HG03045 (cell line): ENCODE data around the gene TMEM119.
"Not testable (repeated sequence)": the region's sequence is repeated elsewhere in the genome, so short reads cannot be mapped to it uniquely, and the experiment has no call there.

Source experiments
- ATAC-seq: cut with Tn5 transposase; IDR thresholded peaks from one replicate; pipeline ENCODE4 v1.9.1; 2021; ENCODE audit warnings: mild to moderate bottlenecking, moderate library complexity; ENCODE audit not compliant: unreplicated experiment

The TMEM119 gene

DNA sequence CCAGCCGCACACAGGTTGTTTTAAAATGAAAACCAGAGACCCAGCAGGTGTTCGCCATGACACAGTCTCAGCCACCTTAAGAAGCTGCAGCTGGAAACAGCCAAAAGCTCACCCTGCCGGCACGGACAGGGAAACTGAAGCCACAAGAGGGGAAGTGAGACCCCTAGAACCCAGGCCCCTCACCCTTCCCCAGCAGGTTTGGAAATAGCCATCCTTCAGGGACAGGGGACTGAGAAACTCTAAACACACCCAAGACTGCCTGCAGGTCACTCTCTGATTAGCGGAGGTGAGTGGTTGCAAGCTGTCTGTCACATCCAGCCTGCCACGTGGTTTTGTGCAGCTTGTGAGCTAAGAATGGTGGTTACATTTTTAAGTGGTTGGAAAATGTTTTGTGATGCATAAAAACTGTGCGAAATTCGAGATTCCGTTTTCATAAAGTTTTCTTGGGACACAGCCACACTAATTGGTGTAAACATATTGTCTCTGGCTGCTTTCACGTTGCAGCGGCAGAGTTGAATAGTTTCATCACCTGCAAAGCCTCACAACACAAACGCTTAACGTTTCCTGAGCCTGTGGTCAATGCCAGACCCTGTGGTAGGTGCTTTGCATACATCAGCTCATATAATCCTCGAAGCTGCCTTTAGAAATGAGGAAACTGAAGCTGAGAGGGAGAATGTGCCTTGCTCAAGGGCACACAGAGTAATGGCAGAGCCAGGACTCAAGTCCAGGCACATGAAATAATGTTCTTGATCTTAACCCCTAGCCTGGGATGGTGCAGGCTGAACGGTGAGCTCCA is 37.5 kb upstream of the TMEM119 start:
- peak; percentile 41 for ATAC-seq

DNA sequence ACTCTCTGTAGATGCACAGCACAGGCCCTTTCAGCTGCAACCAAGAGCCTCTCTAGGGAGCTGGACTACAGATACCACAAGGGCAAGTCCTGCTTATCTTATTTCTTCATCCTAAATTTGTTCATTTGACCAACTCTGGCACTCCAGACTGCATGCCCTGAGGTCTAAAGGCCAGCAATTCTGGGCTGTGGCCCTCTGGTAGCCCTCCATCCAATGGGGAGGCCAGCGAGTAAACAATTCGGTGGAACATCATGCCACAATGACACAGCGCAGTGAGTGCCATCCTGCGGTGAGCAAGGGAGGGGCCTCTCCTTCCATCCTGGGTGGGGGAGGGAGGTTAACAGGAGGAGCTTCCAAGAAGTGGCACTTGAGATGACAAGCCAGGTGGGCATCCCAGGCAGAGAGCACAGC is 36.5 kb upstream of the TMEM119 start:
- ATAC-seq: no peak

DNA sequence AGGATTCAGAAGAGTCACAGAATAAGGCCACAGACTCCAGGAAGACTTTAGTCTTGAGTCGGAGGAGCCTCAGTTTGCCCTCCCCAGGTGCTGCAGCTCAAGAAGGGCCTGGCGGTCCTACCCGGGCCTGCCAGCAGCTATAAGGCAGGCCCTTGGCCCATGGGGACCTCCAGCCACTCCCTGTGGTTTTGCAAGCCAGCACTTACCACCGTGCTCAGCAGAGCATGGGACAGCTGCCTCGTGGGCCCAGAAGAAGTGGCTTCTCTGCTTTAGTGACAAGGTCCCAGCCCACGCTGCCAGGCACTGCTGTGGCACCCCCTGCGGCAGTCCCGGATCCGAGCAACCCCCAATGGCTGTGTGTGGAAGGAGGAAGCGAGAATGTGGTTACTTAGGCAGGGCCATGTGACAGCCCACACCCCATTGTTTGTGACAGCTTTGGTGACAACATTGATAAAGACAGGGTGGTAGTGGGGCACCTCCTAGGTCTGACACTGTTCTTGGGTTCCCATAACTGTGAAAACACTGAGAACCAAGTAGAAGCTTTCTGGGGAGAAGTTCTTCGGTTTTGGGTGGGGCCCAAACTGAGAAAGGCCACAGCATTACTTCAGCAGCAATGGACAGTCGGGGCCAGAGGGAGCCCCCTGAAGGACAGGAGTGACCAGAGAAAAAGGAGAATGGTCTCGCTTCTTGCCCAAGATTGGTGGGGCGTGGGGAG is 35.8 kb upstream of the TMEM119 start, which contains the start of gene SELPLG:
Gene SELPLG, minus strand, starts transcription at position 361 of the 715 bp plus-strand sequence. CDS start 9,587 bp downstream, outside the sequence.
- peak; percentile 51 for ATAC-seq

DNA sequence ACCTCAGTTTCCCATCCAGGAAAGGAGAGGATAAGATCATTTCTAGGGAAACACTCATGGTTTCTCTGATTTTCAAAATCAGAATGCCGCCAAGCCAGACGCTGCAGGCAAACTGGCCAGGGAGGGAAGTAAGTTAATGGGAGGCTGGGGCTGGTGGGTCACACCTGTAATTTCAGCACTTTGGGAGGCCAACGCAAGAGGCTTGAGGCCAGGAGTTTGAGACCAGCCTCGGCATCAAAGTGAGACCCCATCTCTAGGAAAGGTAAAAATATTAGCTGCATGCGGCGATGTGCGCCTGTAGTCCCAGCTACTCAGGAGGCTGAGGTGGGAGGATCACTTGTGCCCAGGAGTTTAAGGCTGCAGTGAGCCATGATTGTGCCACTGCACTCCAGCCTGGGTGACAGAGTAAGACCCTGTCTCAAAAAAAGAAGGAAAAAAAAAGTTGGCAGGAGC is 35.2 kb upstream of the TMEM119 start:
- no peak for ATAC-seq

DNA sequence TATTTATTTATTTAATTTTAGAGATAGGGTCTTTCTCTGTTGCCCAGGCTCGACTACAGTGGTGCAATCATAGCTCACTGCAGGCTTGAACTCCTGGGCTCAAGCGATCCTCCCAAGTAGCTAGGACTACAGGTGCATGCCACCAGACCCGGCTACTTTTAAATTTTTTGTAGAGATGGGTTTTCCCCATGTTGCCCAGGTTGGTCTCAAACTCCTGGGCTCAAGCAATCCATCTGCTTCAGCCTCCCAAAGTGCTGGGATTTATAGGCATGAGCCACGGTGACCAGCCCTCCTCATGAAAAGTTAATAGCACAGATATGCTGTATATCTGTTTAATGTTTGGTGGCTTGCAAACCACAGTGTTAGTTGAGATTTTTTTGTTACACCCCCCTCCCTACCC is 33.4 kb upstream of the TMEM119 start:
- not testable (repeated sequence) for ATAC-seq

DNA sequence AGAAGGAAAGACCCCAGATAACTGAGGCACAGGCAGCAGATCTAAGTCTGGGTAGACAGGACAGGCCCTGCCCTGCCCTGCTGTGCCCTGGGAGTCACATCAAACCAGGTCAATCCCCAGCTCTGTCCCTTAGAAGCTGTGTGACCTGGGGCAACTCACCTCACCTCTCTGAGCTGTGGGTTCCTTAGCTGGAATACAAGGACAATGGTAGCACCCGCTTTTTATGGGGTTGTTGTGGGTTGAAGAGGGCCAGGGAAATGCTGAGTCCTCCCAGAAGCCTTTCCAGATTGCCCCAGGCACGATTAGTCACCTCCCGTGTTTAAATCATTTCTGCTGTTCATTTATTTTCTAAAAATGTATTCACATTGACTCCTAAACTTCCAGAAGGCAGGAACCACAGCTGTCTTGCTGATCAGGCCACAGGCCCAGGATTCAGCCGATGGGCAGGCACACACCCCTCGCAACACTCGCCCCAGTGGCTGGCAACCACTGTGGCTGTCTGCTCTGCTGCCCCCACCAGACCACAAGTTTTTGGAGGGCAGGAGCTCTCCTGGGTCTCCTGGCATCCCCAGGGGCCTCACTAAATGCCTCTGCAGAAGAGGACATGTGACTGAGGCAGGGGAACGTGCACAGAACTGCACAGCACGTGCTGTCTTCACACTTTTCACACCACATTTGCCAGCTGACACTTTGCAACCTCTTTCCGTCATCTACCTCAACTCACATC is 32.8 kb upstream of the TMEM119 start:
- ATAC-seq: no peak

DNA sequence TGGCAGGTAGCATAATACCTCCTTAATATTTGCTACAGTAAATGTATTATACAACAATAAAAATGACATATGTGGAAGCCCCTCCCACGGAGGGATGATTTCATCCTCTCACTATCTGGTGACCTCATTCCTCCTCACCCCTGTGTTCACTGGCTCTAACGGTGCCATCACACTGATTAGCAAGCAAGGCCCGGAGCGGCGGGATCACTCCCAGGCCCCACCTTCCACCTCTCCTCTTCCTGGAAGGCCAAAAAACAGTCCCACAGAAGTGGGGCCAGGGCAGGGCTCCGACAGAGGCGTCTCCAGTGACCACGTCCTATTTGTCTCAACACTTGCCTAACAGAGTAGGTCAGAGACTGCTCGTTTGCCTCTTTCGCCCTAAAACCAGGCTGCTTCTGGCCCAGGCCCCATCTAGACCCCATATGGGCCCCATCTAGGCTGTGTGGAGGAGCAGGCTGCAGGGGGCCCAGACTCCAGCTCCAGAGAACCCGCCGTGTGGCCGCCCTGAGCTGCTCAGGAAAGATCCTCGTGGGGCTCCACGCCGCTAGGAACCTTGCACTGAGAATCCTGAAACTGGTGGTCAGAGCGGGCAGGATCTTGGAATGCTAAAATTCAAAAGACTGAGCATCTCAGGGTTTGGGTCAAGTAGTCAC is 32.1 kb upstream of the TMEM119 start:
- ATAC-seq: no peak

DNA sequence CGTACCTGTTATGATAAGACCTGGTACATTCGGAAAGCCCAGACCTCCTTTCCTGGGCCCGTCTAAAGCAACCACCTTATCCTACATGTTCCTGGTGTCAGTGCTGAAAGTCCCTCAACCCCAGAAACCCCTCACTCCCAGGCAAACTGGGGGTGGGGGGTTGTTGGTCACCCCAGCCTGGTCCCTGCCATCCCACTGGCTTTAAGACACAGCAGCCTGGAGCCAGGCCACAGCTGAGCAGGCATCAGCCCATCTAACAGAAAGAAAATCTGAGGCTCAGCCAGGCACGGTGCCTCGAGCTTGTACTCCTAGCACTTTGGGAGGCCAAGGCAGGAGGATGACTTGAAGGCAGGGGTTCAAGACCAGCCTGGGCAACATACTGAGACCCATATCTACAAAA is 31.3 kb upstream of the TMEM119 start:
- ATAC-seq: no peak

DNA sequence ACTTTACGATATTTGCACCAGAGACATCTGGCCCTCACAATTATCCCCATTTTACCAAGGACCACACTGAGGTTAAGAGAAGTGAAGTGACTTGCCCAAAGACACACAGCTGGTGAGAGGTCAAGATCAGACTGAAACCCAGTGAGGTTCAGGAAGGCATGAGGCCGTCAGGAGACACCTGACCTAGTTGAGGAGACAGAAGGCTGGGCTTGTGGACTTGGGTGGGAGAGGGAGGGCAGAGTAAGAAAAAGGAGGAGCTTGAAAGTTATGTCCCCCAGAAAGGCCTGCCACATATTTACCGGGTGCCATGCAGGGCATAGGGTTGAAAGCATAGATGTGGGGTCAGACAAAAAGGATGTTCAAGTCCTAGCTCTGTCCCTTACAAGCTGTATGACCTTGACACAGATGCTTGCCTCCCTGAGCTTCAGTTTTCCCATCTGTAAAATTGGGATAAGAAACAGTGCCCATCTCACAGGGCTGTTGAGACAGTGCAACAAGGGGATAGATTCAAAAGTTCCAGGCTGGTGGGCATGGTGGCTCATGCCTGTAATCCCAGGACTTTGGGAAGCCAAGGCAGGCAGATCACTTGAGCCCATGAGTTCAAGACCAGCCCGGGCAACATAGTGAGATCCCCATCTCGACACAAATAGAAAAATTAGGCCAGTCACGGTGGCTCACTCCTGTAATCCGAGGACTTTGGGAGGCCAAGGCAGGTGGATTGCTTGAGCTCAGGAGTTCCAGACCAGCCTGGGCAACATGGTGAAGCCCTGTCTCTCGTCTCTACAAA is 29.4 kb upstream of the TMEM119 start:
- no peak for ATAC-seq

DNA sequence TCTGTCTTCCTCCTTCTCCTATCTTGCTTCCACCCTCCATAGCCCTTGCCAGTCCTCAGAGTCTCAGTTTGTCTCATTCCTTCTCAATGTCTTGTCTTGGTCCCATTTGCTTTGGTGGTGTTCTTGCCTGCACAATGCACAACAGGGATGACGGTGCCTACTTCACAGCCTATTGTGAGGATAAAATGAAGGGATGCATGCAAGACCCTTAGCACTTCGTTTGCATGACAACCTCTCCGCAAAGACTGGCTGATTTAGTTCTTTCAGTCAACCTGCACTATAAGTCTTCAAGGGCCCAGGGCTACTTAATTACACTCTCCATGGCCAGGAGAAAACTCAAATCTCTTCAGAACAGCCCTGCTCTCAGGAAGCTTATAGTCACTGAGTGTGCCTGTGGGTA is 27.3 kb upstream of the TMEM119 start:
- ATAC-seq: no peak

DNA sequence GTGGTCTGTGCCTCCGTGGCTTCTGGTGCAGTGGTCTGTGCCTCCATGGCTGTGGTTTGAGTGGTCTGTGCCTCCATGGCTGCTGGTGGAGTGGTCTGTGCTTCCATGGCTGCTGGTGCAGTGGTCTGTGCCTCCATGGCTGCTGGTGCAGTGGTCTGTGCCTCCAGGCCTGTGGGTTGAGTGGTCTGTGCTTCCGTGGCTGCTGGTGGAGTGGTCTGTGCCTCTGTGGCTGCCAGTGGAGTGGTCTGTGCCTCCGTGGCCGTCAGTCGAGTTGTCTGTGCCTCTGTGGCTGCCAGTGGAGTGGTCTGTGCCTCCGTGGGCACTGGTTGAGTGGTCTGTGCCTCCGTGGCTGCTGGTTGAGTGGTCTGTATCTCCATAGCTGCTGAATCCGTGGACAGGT is 25.7 kb upstream of the TMEM119 start:
- ATAC-seq: no peak

DNA sequence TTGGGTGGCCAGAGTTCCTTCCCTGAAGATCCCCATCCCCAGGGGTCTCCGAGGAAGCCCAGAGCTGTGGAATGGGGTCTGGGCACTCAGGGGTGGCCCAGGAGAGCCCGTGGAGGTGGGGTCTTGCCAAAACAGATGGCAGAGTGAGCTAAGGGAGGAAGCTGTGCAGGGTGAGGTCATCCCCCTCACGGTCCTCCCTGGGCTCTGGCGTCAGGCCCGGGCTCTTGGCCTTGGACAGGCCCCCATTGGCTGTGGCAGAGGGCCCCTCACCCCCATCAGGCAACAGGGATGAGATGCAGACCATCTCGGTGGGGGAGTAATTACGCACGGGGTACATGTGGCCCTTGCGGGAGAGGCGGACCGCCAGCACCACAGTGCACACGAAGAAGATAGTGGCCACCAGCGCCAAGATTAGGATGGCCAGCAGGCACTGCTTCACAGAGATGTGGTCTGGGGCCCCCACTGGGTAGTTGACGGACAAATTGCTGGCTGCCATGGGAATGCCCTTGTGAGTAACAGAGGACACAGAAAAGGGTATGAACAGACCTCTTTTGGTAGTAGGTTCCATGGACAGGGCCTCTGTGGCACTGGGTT is 25.1 kb upstream of the TMEM119 start:
- ATAC-seq: no peak

DNA sequence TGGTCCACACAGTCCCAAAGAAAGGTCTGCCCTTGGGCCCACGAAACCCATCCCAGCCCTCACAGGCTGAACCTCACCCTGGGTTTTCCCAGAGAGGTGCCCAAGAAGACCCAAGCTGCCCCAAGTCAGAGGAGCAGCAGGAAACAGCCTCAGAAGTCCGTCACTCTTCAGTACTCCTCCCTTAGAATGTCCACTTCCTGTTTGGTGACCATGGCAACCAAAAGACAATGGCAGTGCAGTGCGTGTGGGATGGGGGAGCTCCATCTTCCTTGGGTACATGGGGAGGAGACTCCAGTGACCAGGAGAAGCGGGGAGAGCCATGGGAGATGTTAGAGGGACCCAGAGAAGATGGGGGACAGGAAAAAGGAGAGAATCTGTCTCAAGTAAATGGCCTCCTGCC is 24.5 kb upstream of the TMEM119 start:
- ATAC-seq: no peak

DNA sequence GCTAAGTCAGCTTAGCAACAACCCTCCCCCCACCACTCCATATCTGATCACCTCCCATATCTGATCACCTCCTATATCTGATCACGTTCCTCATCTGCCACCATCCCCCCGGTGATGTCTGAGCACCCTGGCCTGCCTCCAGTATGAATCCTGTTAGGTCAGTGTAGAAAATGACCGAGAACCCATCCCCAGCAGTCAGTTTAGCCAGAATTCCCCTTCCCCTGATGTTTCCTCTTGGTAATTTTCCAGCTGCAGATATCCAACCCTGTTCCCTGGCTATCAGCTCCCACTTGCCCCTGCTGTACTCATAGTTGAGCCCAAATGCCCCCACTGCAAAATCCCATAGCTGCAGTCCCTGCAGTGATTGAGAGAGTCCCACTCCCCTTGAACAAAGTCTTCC is 23.3 kb upstream of the TMEM119 start:
- ATAC-seq: no peak

DNA sequence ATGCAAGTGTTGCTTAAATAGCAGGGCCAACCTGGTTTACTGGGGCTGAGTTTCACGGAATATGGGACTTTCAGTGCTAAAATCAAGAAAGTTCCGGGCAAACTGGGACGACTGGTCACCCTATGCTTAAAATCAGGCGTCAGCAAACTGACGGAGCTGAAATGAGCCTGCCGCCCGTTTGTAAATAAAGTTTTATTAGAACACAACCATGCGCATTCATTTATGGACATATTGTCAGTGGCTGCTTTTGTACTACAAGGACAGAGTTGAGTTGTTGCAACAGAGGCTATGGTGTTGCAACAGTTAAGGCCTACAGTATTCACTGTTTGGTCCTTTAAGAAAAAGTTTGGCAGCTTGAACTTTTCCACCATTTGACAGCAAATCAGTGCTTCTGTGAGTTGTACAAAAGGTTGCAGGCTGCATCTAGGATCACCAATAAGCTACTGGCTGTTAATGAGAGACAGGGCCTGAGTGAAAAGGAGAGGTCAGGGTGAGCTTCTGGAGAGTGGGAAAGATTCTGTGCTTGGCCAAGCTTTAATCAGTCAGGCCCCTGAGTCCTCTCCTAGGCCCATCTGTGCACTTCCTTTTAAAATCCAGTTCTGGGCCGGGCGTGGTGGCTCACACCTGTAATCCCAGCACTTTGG is 22.5 kb upstream of the TMEM119 start:
- no peak for ATAC-seq

DNA sequence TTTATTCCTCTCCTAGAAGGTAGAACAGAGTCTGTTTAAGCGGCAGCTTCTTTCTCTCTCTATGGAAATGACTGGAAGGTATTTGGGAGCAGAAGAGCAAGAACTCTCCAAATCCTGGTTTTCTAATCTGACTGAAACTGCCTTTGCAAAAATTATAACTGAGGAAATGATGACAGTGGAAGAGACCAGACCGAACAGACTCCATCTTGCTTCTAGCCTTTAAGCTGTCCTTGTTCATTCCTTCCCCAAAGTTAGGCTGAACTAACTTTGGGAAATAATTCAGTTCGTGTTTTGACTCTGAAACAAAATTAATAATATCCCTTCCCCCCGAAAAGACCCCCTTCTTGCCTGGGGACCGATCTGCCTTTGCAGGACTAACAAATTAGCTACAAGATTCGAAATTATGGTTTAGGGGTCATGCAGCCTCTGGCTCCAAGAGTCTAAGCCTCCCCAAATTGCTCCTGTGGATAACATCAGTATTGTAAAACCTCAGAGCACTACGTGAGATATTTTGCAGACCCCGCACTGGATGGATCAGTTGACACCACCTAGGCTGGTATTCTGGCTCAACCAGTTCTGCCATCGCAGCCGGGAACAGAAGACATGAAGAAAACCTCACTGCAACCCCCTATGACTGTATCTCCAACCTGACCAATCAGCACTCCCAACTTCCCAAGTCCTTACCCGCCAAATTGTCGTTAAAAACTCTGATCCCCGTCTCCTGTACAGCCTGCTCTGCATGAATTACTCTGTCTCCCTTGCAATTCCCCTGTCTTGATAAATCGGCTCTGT is 21.7 kb upstream of the TMEM119 start:
- no peak for ATAC-seq

DNA sequence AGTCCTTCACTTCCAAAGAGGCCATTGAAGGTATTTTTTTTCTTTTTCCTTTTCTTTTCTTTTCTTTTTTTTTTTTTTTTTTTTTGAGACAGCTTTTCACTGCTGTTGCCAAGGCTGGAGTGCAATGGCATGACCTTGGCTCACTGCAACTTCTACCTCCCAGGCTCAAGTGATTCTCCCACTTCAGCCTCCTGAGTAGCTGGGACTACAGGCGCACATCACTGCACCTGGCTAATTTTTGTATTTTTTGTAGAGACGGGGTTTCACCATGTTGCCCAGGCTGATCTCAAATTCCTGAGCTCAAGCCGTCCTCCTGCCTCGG is 21.0 kb upstream of the TMEM119 start:
- ATAC-seq: not testable (repeated sequence)

DNA sequence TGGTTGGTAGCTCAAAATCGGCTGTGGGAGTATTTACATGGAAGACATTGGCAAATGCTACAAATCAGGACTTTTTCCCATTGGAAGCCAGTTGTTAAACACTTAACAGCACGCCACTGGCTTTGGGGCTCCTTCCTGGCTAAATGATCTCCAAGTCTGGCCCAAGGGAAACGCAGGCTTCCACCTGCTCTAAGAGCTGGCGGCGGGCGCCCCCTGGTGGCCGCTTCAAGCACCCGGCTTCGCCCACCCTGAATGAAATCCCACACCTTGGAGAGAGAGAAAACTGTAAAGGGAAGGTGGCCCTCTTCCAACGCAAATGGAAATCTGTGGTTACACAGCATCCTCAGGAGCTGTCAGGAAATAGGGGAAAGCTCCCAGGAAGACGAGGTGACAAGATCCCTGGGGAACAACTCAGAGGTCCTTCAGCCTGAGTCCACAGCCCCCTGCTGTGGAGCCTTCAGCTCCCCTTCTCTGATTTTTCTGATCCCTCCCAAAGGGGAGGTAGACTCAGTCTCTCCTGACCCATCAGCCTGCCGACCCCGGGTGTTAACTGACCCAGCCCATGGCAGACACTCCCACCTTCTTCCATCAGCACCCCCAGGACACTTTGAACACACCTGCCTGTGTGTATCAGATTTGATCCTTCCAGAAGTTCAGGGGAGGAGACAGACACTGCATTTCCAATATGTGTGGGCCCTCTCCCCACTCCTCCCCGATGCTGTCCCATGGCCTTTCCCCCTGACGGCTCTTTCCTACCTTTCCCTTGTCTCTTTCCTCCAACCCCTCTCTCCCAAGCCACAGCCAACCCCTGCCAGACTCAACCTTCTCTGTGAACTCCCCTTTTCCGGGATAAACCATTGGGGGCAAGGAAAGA is 20.4 kb upstream of the TMEM119 start:
- peak; percentile 40 for ATAC-seq
